Upper lobe of right lung (tissue), 1 donor: Measurements from ENCODE around the gene DNAH10. TPM values are rescaled to one million over a fixed set of nuclear protein-coding genes. Genes with fewer than 3 reads are reported as not detected.

ENCODE experiments used
- ATAC-seq: fragments of 200-7000 bp; cut with Tn5 transposase; one replicate; pipeline ENCODE4 v1.9.1; 2020; ENCODE audit warnings: mild to moderate bottlenecking, moderate library complexity
- DNase-seq: peaks from one replicate; pipeline ENCODE4 v3.0.0-alpha.2; 2020
- H3K27ac ChIP-seq: fragments of 200-600 bp; one replicate; pipeline ENCODE4 v1.8.0; 2022
- H3K27me3 ChIP-seq: fragments of 200-600 bp; one replicate; pipeline ENCODE4 v1.8.0; 2022; ENCODE audit warnings: mild to moderate bottlenecking
- H3K36me3 ChIP-seq: fragments of 200-600 bp; one replicate; pipeline ENCODE4 v1.8.0; 2022
- H3K4me1 ChIP-seq: fragments of 200-600 bp; one replicate; pipeline ENCODE4 v1.8.0; 2022
- H3K4me3 ChIP-seq: fragments of 200-600 bp; one replicate; pipeline ENCODE4 v1.8.0; 2022; ENCODE audit warnings: mild to moderate bottlenecking
- H3K9me3 ChIP-seq: fragments of 200-600 bp; one replicate; pipeline ENCODE4 v1.8.0; 2022
- intact Hi-C: fragments of 100-400 bp; cut with DNase I; formaldehyde crosslinking; loops from one replicate; pipeline ENCODE4 v1.11.0; 2022
- total RNA-seq: library from RNA; stranded (reverse); fragmentation: NEBNext Ultra II Directional; extraction: Animal tissue kit (Norgen Biotek cat#: 25700); gene quantifications from one replicate; pipeline ENCODE4 v1.2.1, GENCODE V29; 2021
- TF ChIP-seq, protein P1 (sequence below): fragments of 200-600 bp; IDR thresholded peaks from one replicate; pipeline ENCODE4 v1.8.0; 2022; ENCODE audit warnings: antibody characterized with exemption
- donor health status: DM: no; HTN: yes; CAD: no; lungs with severe emphysema.

Gene DNAH10
- total RNA-seq, 1 donor from 2014 or later: 0.23 TPM

DNA sequence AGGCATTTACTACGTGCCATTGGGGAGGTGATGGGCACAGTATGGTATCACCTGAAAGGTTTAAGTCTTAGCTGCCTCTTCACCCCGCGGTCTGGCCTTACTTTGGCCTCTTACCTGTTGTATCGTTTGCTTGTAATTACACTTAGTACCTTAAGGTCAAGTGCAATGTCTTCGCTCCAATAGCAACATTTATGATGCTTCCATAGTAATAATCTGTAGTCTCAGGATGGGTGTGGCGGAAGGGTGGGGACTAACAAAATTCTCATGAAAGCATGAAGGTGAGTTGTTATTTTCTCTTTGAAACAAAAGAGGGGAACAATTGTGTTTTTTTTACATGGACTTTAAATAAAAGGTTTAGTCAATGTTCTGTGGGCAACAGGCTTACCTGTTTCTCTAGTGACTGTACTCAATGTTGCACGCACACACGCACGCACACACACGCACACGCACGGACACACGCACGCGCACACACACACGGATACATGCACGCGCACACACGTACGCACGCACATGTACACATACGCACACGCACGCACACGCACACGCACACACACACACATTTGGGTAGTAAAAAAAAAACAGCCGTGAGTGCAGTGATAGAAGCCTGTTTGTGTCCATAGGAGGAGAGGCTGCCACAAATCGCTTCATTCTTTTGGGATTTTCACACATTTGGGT, 91.4 kb downstream of the DNAH10 start:
- ATAC-seq: no peak
- intact Hi-C loops: no loop called here

DNA sequence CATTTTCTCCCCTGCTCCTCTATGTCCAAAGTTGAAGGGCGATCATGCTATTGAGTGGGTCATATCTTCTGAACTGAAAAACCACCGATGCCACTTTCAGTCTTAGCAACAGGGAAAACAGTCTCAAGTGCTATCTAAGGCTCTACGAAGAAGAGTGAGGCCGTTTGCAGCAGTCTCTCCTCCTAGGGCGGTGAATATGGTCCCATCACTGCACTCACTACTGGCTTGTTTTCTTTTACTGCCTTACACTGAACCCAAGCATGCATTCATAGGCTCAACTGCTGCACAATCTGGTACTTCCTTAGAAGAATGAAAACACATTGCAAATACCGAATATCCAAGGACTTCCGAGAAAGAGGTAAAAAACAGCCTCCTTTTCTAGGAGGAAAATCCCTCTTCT, 92.1 kb downstream of the DNAH10 start:
- H3K4me1 ChIP-seq: no peaks in the 10 kb centered on the region
- TF ChIP-seq, protein P1, sequence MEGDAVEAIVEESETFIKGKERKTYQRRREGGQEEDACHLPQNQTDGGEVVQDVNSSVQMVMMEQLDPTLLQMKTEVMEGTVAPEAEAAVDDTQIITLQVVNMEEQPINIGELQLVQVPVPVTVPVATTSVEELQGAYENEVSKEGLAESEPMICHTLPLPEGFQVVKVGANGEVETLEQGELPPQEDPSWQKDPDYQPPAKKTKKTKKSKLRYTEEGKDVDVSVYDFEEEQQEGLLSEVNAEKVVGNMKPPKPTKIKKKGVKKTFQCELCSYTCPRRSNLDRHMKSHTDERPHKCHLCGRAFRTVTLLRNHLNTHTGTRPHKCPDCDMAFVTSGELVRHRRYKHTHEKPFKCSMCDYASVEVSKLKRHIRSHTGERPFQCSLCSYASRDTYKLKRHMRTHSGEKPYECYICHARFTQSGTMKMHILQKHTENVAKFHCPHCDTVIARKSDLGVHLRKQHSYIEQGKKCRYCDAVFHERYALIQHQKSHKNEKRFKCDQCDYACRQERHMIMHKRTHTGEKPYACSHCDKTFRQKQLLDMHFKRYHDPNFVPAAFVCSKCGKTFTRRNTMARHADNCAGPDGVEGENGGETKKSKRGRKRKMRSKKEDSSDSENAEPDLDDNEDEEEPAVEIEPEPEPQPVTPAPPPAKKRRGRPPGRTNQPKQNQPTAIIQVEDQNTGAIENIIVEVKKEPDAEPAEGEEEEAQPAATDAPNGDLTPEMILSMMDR: no peak

More for the DNA sequence above, 91.4 kb downstream of the DNAH10 start:
- H3K27ac ChIP-seq: no peak overlapping the region
- no peaks in the 10 kb centered on the region for H3K9me3 ChIP-seq
- H3K4me3 ChIP-seq: no peak overlapping the region
- H3K36me3 ChIP-seq: no peaks in the 10 kb centered on the region
- peaks cover 5% of the 10 kb centered on the region for H3K27me3 ChIP-seq
- TF ChIP-seq, protein P1: no peak
- H3K4me1 ChIP-seq: no peaks in the 10 kb centered on the region
- DNase-seq: no peak

DNA sequence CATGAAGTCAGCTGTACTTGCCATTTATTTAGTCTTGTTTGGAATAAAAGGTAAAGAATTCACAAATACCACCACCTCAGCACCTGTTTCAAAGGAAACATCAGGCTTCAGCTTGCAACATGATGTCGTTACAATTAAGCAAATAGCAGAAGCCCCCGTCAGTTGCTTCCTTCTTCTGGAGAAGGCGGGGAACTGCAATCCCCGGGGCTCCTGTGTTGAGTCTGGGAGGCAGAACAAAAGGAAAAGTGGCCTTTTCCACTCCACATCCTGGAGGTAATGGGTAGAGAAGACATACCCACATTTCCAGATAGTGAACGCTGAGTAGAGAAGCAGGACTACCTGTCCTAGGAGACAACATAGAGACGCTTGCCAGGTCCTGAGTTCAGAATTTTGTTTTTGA, 92.8 kb downstream of the DNAH10 start:
- DNase-seq: no peak
- no peak for ATAC-seq

More for the DNA sequence above, 92.1 kb downstream of the DNAH10 start:
- ATAC-seq (no peak), DNase-seq (no peak)
- no peak overlapping the region for H3K4me3 ChIP-seq
- peaks cover 5% of the 10 kb centered on the region for H3K27me3 ChIP-seq
- intact Hi-C loops: no loop called here
- no peaks in the 10 kb centered on the region for H3K36me3 ChIP-seq
- no peak overlapping the region for H3K27ac ChIP-seq
- no peaks in the 10 kb centered on the region for H3K9me3 ChIP-seq

DNA sequence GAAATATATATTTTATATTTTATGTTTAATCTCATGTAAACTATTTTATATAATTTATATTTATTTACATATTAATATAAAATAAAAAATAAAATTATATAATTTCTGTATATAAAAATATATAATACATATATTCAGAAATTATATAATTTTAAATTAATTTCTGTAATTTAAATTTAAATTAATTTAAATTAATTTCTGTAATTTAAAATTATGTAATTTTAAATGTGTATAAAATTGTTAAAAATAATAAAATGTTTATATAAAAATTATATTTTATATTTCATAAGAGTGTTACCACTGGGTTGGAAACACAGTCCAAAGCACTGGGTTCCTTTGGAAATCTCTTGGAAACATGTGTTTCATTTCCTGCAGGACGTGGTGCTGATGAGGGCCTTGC, 94.6 kb downstream of the DNAH10 start:
- Histone ChIP-seq H3K4me1 (no peaks in the 10 kb centered on the region), H3K4me3 (no peak overlapping the region), H3K27ac (no peak overlapping the region), H3K36me3 (no peaks in the 10 kb centered on the region), H3K9me3 (no peaks in the 10 kb centered on the region), H3K27me3 (peaks cover 5% of the 10 kb centered on the region)
- TF ChIP-seq, protein P1: no peak
- ATAC-seq: no peak
- intact Hi-C loops: no loop called here
- DNase-seq: no peak

More for the DNA sequence above, 92.8 kb downstream of the DNAH10 start:
- Histone ChIP-seq H3K36me3 (no peaks in the 10 kb centered on the region), H3K9me3 (no peaks in the 10 kb centered on the region), H3K4me3 (no peak overlapping the region), H3K4me1 (no peaks in the 10 kb centered on the region), H3K27ac (no peak overlapping the region), H3K27me3 (peaks cover 5% of the 10 kb centered on the region)
- intact Hi-C loops: no loop called here
- TF ChIP-seq, protein P1: no peak

DNA sequence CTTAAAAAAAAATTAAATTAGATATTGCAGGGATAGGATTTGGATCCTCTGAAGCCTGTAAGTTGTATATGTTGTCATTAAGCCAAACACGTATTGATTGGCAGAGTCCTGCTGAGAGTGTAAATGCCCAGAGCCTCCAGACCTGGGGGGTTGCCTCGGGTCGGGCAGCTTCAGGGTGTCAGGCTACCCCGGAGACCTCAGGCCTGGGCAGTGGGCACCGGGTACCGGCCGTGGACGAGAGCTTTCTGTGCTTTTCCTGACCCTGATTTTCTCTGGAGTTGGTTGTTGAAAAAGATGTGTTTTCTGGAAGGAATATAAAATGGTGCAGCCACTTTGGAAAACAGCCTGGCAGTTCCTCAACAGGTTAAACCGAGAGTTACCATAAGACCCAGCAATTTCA, 96.1 kb downstream of the DNAH10 start:
- peaks cover 5% of the 10 kb centered on the region for H3K27me3 ChIP-seq
- ATAC-seq (no peak), DNase-seq (no peak)
- no peaks in the 10 kb centered on the region for H3K4me1 ChIP-seq
- no peaks in the 10 kb centered on the region for H3K36me3 ChIP-seq
- intact Hi-C loops: no loop called here
- no peak overlapping the region for H3K27ac ChIP-seq
- TF ChIP-seq, protein P1: no peak
- no peaks in the 10 kb centered on the region for H3K9me3 ChIP-seq
- no peak overlapping the region for H3K4me3 ChIP-seq
